Panc1 (cell line): Measurements from ENCODE around the gene ST3GAL6. TPM values are rescaled to one million over a fixed set of nuclear protein-coding genes. Genes with fewer than 3 reads are reported as not detected.

Source experiments
- ATAC-seq: fragments of 200-7000 bp; cut with Tn5 transposase; 2 replicates; pipeline ENCODE4 v1.9.1; 2020; ENCODE audit warnings: mild to moderate bottlenecking, moderate library complexity
- BruUV-seq: library from RNA; stranded (reverse); fragments of 400-500 nt; replicated peaks from 2 replicates; lab custom pipeline; 2021; lab: Mats Ljungman, UMichigan
- CTCF ChIA-PET: fragments of 300-600 bp; sonication (Branson Sonifier 250); formaldehyde crosslinking; loops from one replicate; lab custom pipeline; 2022; ENCODE audit warnings: antibody characterized with exemption; lab: Charles Lee
- POLR2A ChIA-PET: fragments of 300-600 bp; sonication (Branson Sonifier 250); formaldehyde crosslinking; loops from one replicate; lab custom pipeline; 2022; ENCODE audit warnings: antibody characterized with exemption; lab: Charles Lee
- DNase-seq: peaks from one replicate; pipeline ENCODE4 v3.0.0-alpha.2; 2010; ENCODE audit warnings: low read depth, low spot score
- H3K27ac ChIP-seq: 2 replicates; pipeline ENCODE4 v1.5.1; 2011; ENCODE audit warnings: mild to moderate bottlenecking, low read length, inconsistent platforms
- H3K27me3 ChIP-seq: fragments of 200-500 bp; sonication (Bioruptor generic); 2 replicates; pipeline ENCODE4 v1.6.0; 2014; ENCODE audit warnings: low read length, inconsistent platforms; ENCODE audit not compliant: control insufficient read depth, insufficient read depth
- H3K36me3 ChIP-seq: fragments of 200-500 bp; sonication (Bioruptor generic); 2 replicates; pipeline ENCODE4 v1.5.1; 2014; ENCODE audit warnings: inconsistent platforms, mild to moderate bottlenecking, low read length, moderate library complexity; ENCODE audit not compliant: control insufficient read depth, insufficient read depth
- H3K4me1 ChIP-seq: 2 replicates; pipeline ENCODE4 v1.5.1; 2011; ENCODE audit warnings: inconsistent platforms, mild to moderate bottlenecking, low read length, moderate library complexity; ENCODE audit not compliant: control insufficient read depth, insufficient read depth
- H3K4me3 ChIP-seq, 2 experiments: 2 replicates each; pipeline ENCODE4 v1.5.1; 2011 to 2012; ENCODE audit warnings: low read depth in 2 of 2, low read length in 2 of 2, mild to moderate bottlenecking in 2 of 2, inconsistent platforms in 1 of 2, moderate library complexity in 1 of 2
- H3K9me3 ChIP-seq: fragments of 200-500 bp; sonication (Bioruptor generic); 2 replicates; pipeline ENCODE4 v1.5.1; 2014; ENCODE audit warnings: low read depth, mild to moderate bottlenecking, inconsistent platforms, low read length, moderate library complexity; ENCODE audit not compliant: control insufficient read depth, insufficient read depth
- CTCF ChIP-seq: fragments of 450-650 bp; IDR thresholded peaks from 2 replicates; pipeline ENCODE4 v1.5.1; 2017; ENCODE audit warnings: mild to moderate bottlenecking
- POLR2AphosphoS5 ChIP-seq: IDR thresholded peaks from 2 replicates; pipeline ENCODE4 v1.6.1; 2012; ENCODE audit warnings: mild to moderate bottlenecking, low read depth, low read length, moderate library complexity
- REST ChIP-seq, 2 experiments: IDR thresholded peaks; 2 replicates each; pipeline ENCODE4 v1.6.1; 2011 to 2012; ENCODE audit warnings: low read depth in 2 of 2, control low read depth in 1 of 2, low read length in 1 of 2, mild to moderate bottlenecking in 1 of 2, moderate library complexity in 1 of 2; ENCODE audit not compliant: insufficient read depth in 1 of 2
- SIN3A ChIP-seq: IDR thresholded peaks from 2 replicates; pipeline ENCODE4 v1.6.1; 2012; ENCODE audit warnings: low read depth, mild to moderate bottlenecking, low read length, moderate library complexity, borderline replicate concordance; ENCODE audit not compliant: insufficient read depth
- TCF7L2 ChIP-seq: IDR thresholded peaks from 2 replicates; pipeline ENCODE4 v1.6.1; 2011; ENCODE audit warnings: mild to moderate bottlenecking, low read depth, low read length, inconsistent platforms
- in situ Hi-C: cut with HindIII; loops from 2 replicates; pipeline ENCODE4 v1.10.0; 2016; ENCODE audit warnings: low sequenced_read_pairs, low pct_unique_long_range_greater_than_20kb
- intact Hi-C: fragments of 100-400 bp; cut with micrococcal nuclease; formaldehyde crosslinking; loops from one replicate; pipeline ENCODE4 v1.10.0; 2022; ENCODE audit not compliant: unreplicated experiment
- total RNA-seq: library from RNA; stranded (reverse); gene quantifications from one replicate; pipeline ENCODE4 v1.2.1, GENCODE V29; 2021; ENCODE audit not compliant: unreplicated experiment

ST3GAL6 gene
- total RNA-seq, 1 experiment from 2014 or later, result 0.15 TPM

GRCh38 chr3:98784042-98784441 is 20.9 kb downstream of the ST3GAL6 start:
- Histone ChIP-seq H3K36me3 (no peaks in the 10 kb centered on the region), H3K27ac (no peak overlapping the region), H3K27me3 (peaks cover 21% of the 10 kb centered on the region), H3K9me3 (no peaks in the 10 kb centered on the region), H3K4me3 (no peak overlapping the region), H3K4me1 (no peaks in the 10 kb centered on the region)
- no peak for TF ChIP-seq POLR2AphosphoS5
- no peak for TF ChIP-seq SIN3A
- TF ChIP-seq TCF7L2, result no peak
- TF ChIP-seq CTCF, result no peak
- no peak for TF ChIP-seq REST (IDR thresholded peaks at IDR 0.05; ENCODE audit: insufficient read depth in 1 of 2, low read depth in 2 of 2, low read length in 1 of 2)
- ChIA-PET POLR2A (no interaction called here), CTCF (no interaction called here)
- in situ Hi-C loops, result no loop called here
- no peak for DNase-seq
- intact Hi-C loops, result no loop called here
- no peak for ATAC-seq
- no TSS peak for BruUV-seq

GRCh38 chr3:98784666-98785600 is 21.8 kb downstream of the ST3GAL6 start:
- in situ Hi-C loops (no loop called here), intact Hi-C loops (no loop called here)
- no TSS peak for BruUV-seq
- no peak overlapping the region for H3K4me3 ChIP-seq
- no peak overlapping the region for H3K27ac ChIP-seq
- no peaks in the 10 kb centered on the region for H3K36me3 ChIP-seq
- no peak for ATAC-seq
- DNase-seq, result no peak
- ChIA-PET POLR2A (no interaction called here), CTCF (no interaction called here)
- TF ChIP-seq POLR2AphosphoS5, result no peak
- TF ChIP-seq CTCF, result no peak
- TF ChIP-seq SIN3A, result no peak
- no peak for TF ChIP-seq TCF7L2
- TF ChIP-seq REST (IDR thresholded peaks at IDR 0.05; ENCODE audit: insufficient read depth in 1 of 2, low read depth in 2 of 2, low read length in 1 of 2), result no peak
- H3K27me3 ChIP-seq, result peaks cover 21% of the 10 kb centered on the region
- no peaks in the 10 kb centered on the region for H3K9me3 ChIP-seq
- no peaks in the 10 kb centered on the region for H3K4me1 ChIP-seq
